MM.1S (cell line): ENCODE measurements around the gene STRIP2.

Source experiments
- DNase-seq: peaks from one replicate; pipeline ENCODE4 v3.0.0-alpha.2; 2015
- H2AFZ ChIP-seq: fragments of 300-600 bp; sonication (generic); 2 replicates; pipeline ENCODE4 v1.6.0; 2016; ENCODE audit warnings: antibody characterized with exemption, low read length
- H3F3A ChIP-seq: fragments of 300-600 bp; sonication (generic); 2 replicates; pipeline ENCODE4 v1.6.1; 2016; ENCODE audit warnings: mild to moderate bottlenecking, antibody characterized with exemption, low read length, moderate library complexity, mixed read lengths; ENCODE audit not compliant: insufficient read depth
- H3K27ac ChIP-seq: fragments of 300-600 bp; sonication (generic); 2 replicates; pipeline ENCODE4 v1.5.1; 2016; ENCODE audit warnings: mild to moderate bottlenecking, low read length
- H3K27me3 ChIP-seq: fragments of 300-600 bp; sonication (generic); replicated peaks from 2 replicates; pipeline ENCODE4 v1.6.0; 2016; ENCODE audit warnings: low read length; ENCODE audit not compliant: insufficient read depth
- H3K36me3 ChIP-seq: fragments of 300-600 bp; sonication (generic); replicated peaks from 2 replicates; pipeline ENCODE4 v1.6.1; 2016; ENCODE audit warnings: mild to moderate bottlenecking, low read length, mixed read lengths; ENCODE audit not compliant: insufficient read depth
- H3K4me1 ChIP-seq: fragments of 300-600 bp; sonication (generic); 2 replicates; pipeline ENCODE4 v1.6.1; 2016; ENCODE audit warnings: low read length, mixed read lengths
- H3K4me2 ChIP-seq: fragments of 300-600 bp; sonication (generic); 2 replicates; pipeline ENCODE4 v1.6.0; 2016; ENCODE audit warnings: low read depth, low read length
- H3K4me3 ChIP-seq: fragments of 300-600 bp; sonication (generic); 2 replicates; pipeline ENCODE4 v1.5.1; 2016; ENCODE audit warnings: low read length, mixed read lengths
- H3K79me2 ChIP-seq: fragments of 300-600 bp; sonication (generic); 2 replicates; pipeline ENCODE4 v1.6.1; 2016; ENCODE audit warnings: mixed run types, low read length, mixed read lengths
- H3K9ac ChIP-seq: fragments of 300-600 bp; sonication (generic); 2 replicates; pipeline ENCODE4 v1.6.1; 2016; ENCODE audit warnings: low read length, mixed read lengths
- H3K9me2 ChIP-seq: fragments of 300-600 bp; sonication (generic); replicated peaks from 2 replicates; pipeline ENCODE4 v1.6.1; 2016; ENCODE audit warnings: mild to moderate bottlenecking, low read length, mixed read lengths; ENCODE audit not compliant: insufficient read depth
- H3K9me3 ChIP-seq: fragments of 300-600 bp; sonication (generic); replicated peaks from 2 replicates; pipeline ENCODE4 v1.6.1; 2016; ENCODE audit warnings: mild to moderate bottlenecking, low read length, mixed read lengths; ENCODE audit not compliant: insufficient read depth
- H4K20me1 ChIP-seq: fragments of 300-600 bp; sonication (generic); 2 replicates; pipeline ENCODE4 v1.6.1; 2016; ENCODE audit warnings: mild to moderate bottlenecking, low read length, moderate library complexity, mixed read lengths; ENCODE audit not compliant: insufficient read depth
- EZH2 ChIP-seq: fragments of 300-600 bp; sonication (generic); optimal IDR thresholded peaks from 2 replicates; pipeline ENCODE3; 2017; ENCODE audit warnings: low read depth, mild to moderate bottlenecking, antibody characterized with exemption, low read length, mixed read lengths
- EZH2phosphoT487 ChIP-seq: fragments of 300-600 bp; sonication (generic); IDR thresholded peaks from 2 replicates; pipeline ENCODE4 v1.6.1; 2018; ENCODE audit warnings: antibody characterized with exemption, low read length
- TF ChIP-seq, protein P1 (sequence below): fragments of 300-600 bp; sonication (generic); IDR thresholded peaks from 2 replicates; pipeline ENCODE4 v1.5.1; 2016; ENCODE audit warnings: antibody characterized with exemption, low read length, mixed read lengths

The STRIP2 gene

DNA sequence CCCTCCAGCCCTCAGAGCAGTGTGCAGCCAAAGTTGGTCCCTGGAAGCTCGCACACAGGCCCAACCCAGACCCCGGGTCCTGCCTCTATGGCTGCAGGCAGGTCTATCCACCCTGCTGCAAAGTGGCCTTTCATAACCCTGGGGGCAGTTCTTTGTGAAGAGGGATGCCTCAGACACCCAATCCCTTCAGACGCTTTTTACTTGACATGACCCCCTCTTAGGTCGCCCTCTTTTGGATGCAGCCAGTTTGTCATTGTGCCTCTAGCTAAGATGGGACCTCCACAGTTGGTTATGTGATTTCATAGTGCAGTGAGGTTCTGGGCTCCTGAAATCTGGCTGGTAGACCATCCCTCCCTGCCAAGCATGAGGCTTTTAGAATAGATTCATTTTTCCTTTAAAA, 95.4 kb downstream of the STRIP2 start:
- Histone ChIP-seq H3K79me2 (no peaks in the 10 kb centered on the region), H3K4me2 (no peak overlapping the region), H3K4me3 (no peak overlapping the region), H2AFZ (no peak overlapping the region), H3K9ac (no peak overlapping the region), H3K9me3 (no peaks in the 10 kb centered on the region), H3F3A (no peaks in the 10 kb centered on the region), H3K4me1 (no peaks in the 10 kb centered on the region), H4K20me1 (no peaks in the 10 kb centered on the region), H3K36me3 (no peaks in the 10 kb centered on the region), H3K27me3 (no peaks in the 10 kb centered on the region), H3K9me2 (no peaks in the 10 kb centered on the region), H3K27ac (no peak overlapping the region)
- no peak for TF ChIP-seq EZH2phosphoT487
- TF ChIP-seq, protein P1, sequence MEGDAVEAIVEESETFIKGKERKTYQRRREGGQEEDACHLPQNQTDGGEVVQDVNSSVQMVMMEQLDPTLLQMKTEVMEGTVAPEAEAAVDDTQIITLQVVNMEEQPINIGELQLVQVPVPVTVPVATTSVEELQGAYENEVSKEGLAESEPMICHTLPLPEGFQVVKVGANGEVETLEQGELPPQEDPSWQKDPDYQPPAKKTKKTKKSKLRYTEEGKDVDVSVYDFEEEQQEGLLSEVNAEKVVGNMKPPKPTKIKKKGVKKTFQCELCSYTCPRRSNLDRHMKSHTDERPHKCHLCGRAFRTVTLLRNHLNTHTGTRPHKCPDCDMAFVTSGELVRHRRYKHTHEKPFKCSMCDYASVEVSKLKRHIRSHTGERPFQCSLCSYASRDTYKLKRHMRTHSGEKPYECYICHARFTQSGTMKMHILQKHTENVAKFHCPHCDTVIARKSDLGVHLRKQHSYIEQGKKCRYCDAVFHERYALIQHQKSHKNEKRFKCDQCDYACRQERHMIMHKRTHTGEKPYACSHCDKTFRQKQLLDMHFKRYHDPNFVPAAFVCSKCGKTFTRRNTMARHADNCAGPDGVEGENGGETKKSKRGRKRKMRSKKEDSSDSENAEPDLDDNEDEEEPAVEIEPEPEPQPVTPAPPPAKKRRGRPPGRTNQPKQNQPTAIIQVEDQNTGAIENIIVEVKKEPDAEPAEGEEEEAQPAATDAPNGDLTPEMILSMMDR = no peak
- no peak for TF ChIP-seq EZH2
- DNase-seq = no peak

DNA sequence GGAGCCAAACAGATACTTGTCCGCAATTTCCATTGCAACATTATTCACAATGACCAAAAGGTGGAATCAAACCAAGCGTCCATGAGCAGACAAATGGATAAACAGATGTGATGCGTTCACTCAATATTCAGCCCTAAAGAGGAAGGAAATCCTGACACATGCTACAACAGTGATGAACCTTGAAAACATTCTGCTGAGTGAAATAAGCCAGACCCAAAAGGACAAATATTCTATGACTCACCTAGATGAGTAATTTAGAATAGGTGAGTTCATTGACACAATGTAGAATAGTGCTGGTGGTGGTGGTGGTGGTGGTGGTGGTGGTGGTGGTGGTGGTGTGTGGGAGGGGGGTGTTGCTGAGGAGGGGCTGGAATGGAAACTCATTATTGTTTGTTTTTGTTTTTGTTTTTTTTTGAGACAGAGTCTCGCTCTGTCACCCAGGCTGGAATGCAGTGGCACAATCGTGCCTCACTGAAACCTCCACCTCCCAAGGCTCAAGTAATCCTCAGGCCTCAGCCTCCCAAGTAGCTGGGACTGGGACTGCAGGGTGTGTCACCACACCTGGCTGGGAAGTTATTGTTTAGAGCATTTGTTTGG, 96.7 kb downstream of the STRIP2 start:
- Histone ChIP-seq H3K4me2 (no peak overlapping the region), H3K9me3 (no peaks in the 10 kb centered on the region), H3K9me2 (no peaks in the 10 kb centered on the region), H3K36me3 (no peaks in the 10 kb centered on the region), H3K27ac (no peak overlapping the region), H3F3A (no peaks in the 10 kb centered on the region), H3K79me2 (no peaks in the 10 kb centered on the region), H3K4me3 (no peak overlapping the region), H3K9ac (no peak overlapping the region), H4K20me1 (no peaks in the 10 kb centered on the region), H3K27me3 (no peaks in the 10 kb centered on the region), H3K4me1 (no peaks in the 10 kb centered on the region), H2AFZ (no peak overlapping the region)
- no peak for DNase-seq
- TF ChIP-seq EZH2phosphoT487 (no peak), EZH2 (no peak)
- TF ChIP-seq, protein P1 = no peak

DNA sequence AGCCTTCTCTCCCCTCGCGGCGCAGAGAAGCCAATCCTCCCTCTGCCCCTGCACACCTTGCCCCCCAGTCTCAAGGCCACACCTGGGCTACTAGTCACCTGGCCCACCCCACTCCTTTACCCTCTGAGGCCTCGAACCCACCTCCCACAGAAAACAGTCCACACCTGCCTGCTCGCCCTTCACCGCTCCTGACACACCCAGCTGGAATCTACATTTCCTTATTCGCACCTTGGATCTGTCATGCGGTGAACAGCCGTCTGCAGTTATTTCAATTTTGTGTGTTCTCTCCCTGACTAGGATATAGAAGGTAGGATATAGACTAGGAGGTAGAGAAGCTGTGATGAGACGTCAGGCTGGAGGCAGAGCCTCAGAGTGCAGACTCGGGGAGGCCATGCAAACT, 97.5 kb downstream of the STRIP2 start:
- Histone ChIP-seq H3K27ac (no peak overlapping the region), H3F3A (no peaks in the 10 kb centered on the region), H2AFZ (no peak overlapping the region), H3K4me3 (no peak overlapping the region), H3K4me2 (no peak overlapping the region), H3K9ac (no peak overlapping the region), H4K20me1 (no peaks in the 10 kb centered on the region), H3K9me3 (no peaks in the 10 kb centered on the region), H3K79me2 (no peaks in the 10 kb centered on the region), H3K27me3 (no peaks in the 10 kb centered on the region), H3K36me3 (no peaks in the 10 kb centered on the region), H3K4me1 (no peaks in the 10 kb centered on the region), H3K9me2 (no peaks in the 10 kb centered on the region)
- no peak for DNase-seq
- no peak for TF ChIP-seq EZH2phosphoT487
- TF ChIP-seq, protein P1 = no peak
- no peak for TF ChIP-seq EZH2
